Caco-2 (cell line): Measurements from ENCODE around the gene GLUD2. TPM values are rescaled to one million over a fixed set of nuclear protein-coding genes. Genes with fewer than 3 reads are reported as not detected.

Experiments
- BruUV-seq: library from RNA; stranded (reverse); fragments of 400-500 nt; replicated peaks from 2 replicates; lab custom pipeline; 2021; lab: Mats Ljungman, UMichigan
- CTCF ChIA-PET: fragments of 300-600 bp; sonication (Branson Sonifier 250); formaldehyde crosslinking; loops from one replicate; lab custom pipeline; 2022; ENCODE audit warnings: antibody characterized with exemption; lab: Charles Lee
- POLR2A ChIA-PET: fragments of 300-600 bp; sonication (Branson Sonifier 250); formaldehyde crosslinking; loops from one replicate; lab custom pipeline; 2022; ENCODE audit warnings: antibody characterized with exemption; lab: Charles Lee
- DNase-seq, 2 experiments: peaks; one replicate each; pipeline versions ENCODE4 v3.0.0 to v3.0.0-alpha.2; 2020 to 2022
- H3K27me3 ChIP-seq: replicated peaks from 2 replicates; pipeline ENCODE4 v1.6.0; 2011; ENCODE audit warnings: low read length; ENCODE audit not compliant: control insufficient read depth, insufficient read depth
- H3K36me3 ChIP-seq: 2 replicates; pipeline ENCODE4 v1.5.1; 2011; ENCODE audit warnings: low read length; ENCODE audit not compliant: control insufficient read depth, insufficient read depth
- H3K4me1 ChIP-seq: fragments of 250-450 bp; sonication (Bioruptor Pico); 2 replicates; pipeline ENCODE4 v1.5.1; 2020; ENCODE audit warnings: mild to moderate bottlenecking
- H3K4me3 ChIP-seq: 2 replicates; pipeline ENCODE4 v1.5.1; 2011; ENCODE audit warnings: low read depth, mild to moderate bottlenecking, control low read depth, low read length
- H3K9me3 ChIP-seq: fragments of 250-450 bp; sonication (Bioruptor Pico); 2 replicates; pipeline ENCODE4 v1.5.1; 2020; ENCODE audit warnings: mild to moderate bottlenecking, moderate library complexity
- H3K27ac Mint-ChIP-seq: one replicate; pipeline ENCODE4 v1.8.0; 2022; ENCODE audit warnings: mixed read lengths; ENCODE audit not compliant: unreplicated experiment
- H3K27me3 Mint-ChIP-seq: one replicate; pipeline ENCODE4 v1.8.0; 2022; ENCODE audit warnings: mixed read lengths; ENCODE audit not compliant: insufficient read depth, unreplicated experiment
- H3K36me3 Mint-ChIP-seq: one replicate; pipeline ENCODE4 v1.8.0; 2022; ENCODE audit warnings: mild to moderate bottlenecking, mixed read lengths; ENCODE audit not compliant: insufficient read depth, unreplicated experiment
- H3K4me1 Mint-ChIP-seq: one replicate; pipeline ENCODE4 v1.8.0; 2022; ENCODE audit warnings: low read depth, mixed read lengths; ENCODE audit not compliant: unreplicated experiment
- H3K4me3 Mint-ChIP-seq: one replicate; pipeline ENCODE4 v1.8.0; 2022; ENCODE audit warnings: mild to moderate bottlenecking, moderate library complexity, mixed read lengths; ENCODE audit not compliant: unreplicated experiment
- H3K9me3 Mint-ChIP-seq: one replicate; pipeline ENCODE4 v1.8.0; 2022; ENCODE audit warnings: mixed read lengths; ENCODE audit not compliant: unreplicated experiment
- CTCF ChIP-seq, 2 experiments: fragments of 200-600 bp in 1 of 2; IDR thresholded peaks; 1 replicate in 1 of 2; 2 replicates in 1 of 2; pipeline versions ENCODE4 v1.5.1 to v1.8.0; 2011 to 2022; ENCODE audit warnings: antibody characterized with exemption in 1 of 2, control low read depth in 1 of 2, inconsistent platforms in 1 of 2, low read depth in 1 of 2, low read length in 1 of 2, mild to moderate bottlenecking in 1 of 2, moderate library complexity in 1 of 2; ENCODE audit not compliant: insufficient read depth in 1 of 2, severe bottlenecking in 1 of 2, unreplicated experiment in 1 of 2
- intact Hi-C: fragments of 100-400 bp; cut with micrococcal nuclease; formaldehyde crosslinking; loops from one replicate; pipeline ENCODE4 v1.10.0; 2022; ENCODE audit not compliant: unreplicated experiment
- total RNA-seq: library from RNA; stranded (reverse); gene quantifications from 2 replicates; pipeline ENCODE4 v1.2.3, GENCODE V29; 2022

Gene GLUD2
- total RNA-seq, 1 experiment from 2014 or later: 1.3 TPM

GRCh38 chrX:121011254-121011653 lies 36.2 kb upstream of the GLUD2 start:
- no TSS peak for BruUV-seq
- no peak for TF ChIP-seq CTCF (IDR thresholded peaks at IDR 0.05; ENCODE audit: insufficient read depth in 1 of 2, low read depth in 1 of 2, low read length in 1 of 2, severe bottlenecking in 1 of 2, unreplicated experiment in 1 of 2)
- intact Hi-C loops: no loop called here
- ChIA-PET CTCF (no interaction called here), POLR2A (no interaction called here)
- H3K9me3 ChIP-seq: no peaks in the 10 kb centered on the region
- DNase-seq: no peak
- H3K4me3 ChIP-seq: no peak overlapping the region
- Mint-ChIP-seq H3K9me3 (no peaks in the 10 kb centered on the region), H3K36me3 (no peaks in the 10 kb centered on the region), H3K4me1 (no peaks in the 10 kb centered on the region), H3K4me3 (no peak overlapping the region), H3K27me3 (no peaks in the 10 kb centered on the region), H3K27ac (no peak overlapping the region)
- no peaks in the 10 kb centered on the region for H3K36me3 ChIP-seq
- H3K27me3 ChIP-seq: no peaks in the 10 kb centered on the region
- no peaks in the 10 kb centered on the region for H3K4me1 ChIP-seq

GRCh38 chrX:121013897-121014455 lies 33.4 kb upstream of the GLUD2 start:
- Histone ChIP-seq H3K36me3 (no peaks in the 10 kb centered on the region), H3K4me3 (no peak overlapping the region), H3K9me3 (no peaks in the 10 kb centered on the region), H3K27me3 (no peaks in the 10 kb centered on the region), H3K4me1 (no peaks in the 10 kb centered on the region)
- ChIA-PET POLR2A (no interaction called here), CTCF (no interaction called here)
- no peaks in the 10 kb centered on the region for H3K4me1 Mint-ChIP-seq
- H3K27ac Mint-ChIP-seq: no peak overlapping the region
- no peak for TF ChIP-seq CTCF (IDR thresholded peaks at IDR 0.05; ENCODE audit: insufficient read depth in 1 of 2, low read depth in 1 of 2, low read length in 1 of 2, severe bottlenecking in 1 of 2, unreplicated experiment in 1 of 2)
- DNase-seq: peak; percentile 25 to 33
- no peaks in the 10 kb centered on the region for H3K36me3 Mint-ChIP-seq
- intact Hi-C loops: no loop called here
- no TSS peak for BruUV-seq
- H3K4me3 Mint-ChIP-seq: no peak overlapping the region
- no peaks in the 10 kb centered on the region for H3K27me3 Mint-ChIP-seq
- H3K9me3 Mint-ChIP-seq: no peaks in the 10 kb centered on the region

GRCh38 chrX:121014826-121015225 lies 32.6 kb upstream of the GLUD2 start:
- no peaks in the 10 kb centered on the region for H3K9me3 Mint-ChIP-seq
- no peak overlapping the region for H3K4me3 ChIP-seq
- no peak for DNase-seq
- no TSS peak for BruUV-seq
- no peak overlapping the region for H3K4me3 Mint-ChIP-seq
- no peaks in the 10 kb centered on the region for H3K36me3 ChIP-seq
- no peaks in the 10 kb centered on the region for H3K27me3 Mint-ChIP-seq
- no peak overlapping the region for H3K27ac Mint-ChIP-seq
- ChIA-PET POLR2A (no interaction called here), CTCF (no interaction called here)
- H3K36me3 Mint-ChIP-seq: no peaks in the 10 kb centered on the region
- no peaks in the 10 kb centered on the region for H3K9me3 ChIP-seq
- H3K4me1 ChIP-seq: no peaks in the 10 kb centered on the region
- H3K4me1 Mint-ChIP-seq: no peaks in the 10 kb centered on the region
- intact Hi-C loops: no loop called here
- TF ChIP-seq CTCF (IDR thresholded peaks at IDR 0.05; ENCODE audit: insufficient read depth in 1 of 2, low read depth in 1 of 2, low read length in 1 of 2, severe bottlenecking in 1 of 2, unreplicated experiment in 1 of 2): no peak
- H3K27me3 ChIP-seq: no peaks in the 10 kb centered on the region
